GM18499 (cell line): Measurements from ENCODE around the gene POLA1.

Experiments used
- ATAC-seq: cut with Tn5 transposase; IDR thresholded peaks from one replicate; pipeline ENCODE4 v1.9.1; 2021; ENCODE audit warnings: moderate number of reproducible peaks; ENCODE audit not compliant: insufficient read depth, unreplicated experiment

The POLA1 gene

DNA sequence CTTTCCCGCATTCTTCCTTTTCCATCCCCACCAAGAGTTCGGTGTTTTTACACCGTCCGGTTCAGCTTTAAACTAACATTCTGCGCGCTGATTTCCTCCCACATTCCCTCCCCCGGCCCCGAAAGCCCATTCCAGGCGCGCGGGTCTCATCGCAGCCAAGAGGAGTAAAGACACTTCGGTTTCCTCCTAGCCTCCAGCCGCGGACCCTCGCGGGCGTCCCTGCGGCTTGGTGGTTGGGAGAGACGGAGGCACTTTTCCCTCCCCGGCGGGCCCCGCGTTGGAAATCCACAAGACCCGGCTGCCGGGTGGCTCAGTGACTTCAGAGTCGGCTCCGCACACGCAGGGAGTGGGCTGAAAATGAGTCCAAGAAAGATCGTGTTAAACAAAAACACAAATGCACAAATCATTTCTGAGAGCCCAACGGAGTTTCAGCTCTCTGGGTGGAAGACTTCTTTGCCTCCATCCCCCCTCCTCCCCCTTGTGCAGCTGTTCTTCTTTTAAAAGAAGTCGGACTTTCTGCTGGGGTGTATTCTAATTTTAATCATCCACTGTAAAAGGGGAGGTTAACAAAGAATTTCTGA, 324.0 kb downstream of the POLA1 start:
- no peak for ATAC-seq

- no peak for ATAC-seq
Measured at GRCh38 chrX:25018682-25019081, 325.0 kb downstream of the POLA1 start.

GRCh38 chrX:25019707-25020390, 326.1 kb downstream of the POLA1 start:
- no peak for ATAC-seq

GRCh38 chrX:25020391-25020904, 326.7 kb downstream of the POLA1 start:
- ATAC-seq: no peak

DNA sequence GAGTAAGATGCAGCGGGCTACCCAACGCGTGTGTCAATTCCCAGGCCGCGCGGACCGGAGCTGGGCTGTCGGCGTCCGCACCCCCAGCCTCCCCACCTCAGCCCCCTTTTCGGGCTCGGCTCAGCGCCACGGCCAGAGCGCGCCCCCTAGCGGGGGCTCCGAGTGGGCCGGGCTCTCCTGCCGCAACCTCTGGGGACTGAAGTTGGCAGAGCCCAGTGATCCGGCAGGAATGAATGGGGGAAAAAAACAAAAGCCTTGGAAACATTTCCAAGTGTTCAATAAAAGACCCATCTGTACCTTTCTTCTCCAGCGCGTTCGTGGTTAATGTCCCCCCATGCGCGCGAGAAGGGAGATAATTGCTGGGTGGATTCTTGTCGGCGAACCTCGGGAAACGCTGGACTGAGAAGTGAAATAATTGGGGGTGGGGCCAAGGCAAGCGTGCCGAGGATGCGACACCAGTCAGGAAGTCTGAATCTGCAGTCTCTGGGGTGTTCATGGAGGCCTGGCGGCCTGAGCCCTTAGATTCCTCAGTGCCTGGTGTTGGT, 327.3 kb downstream of the POLA1 start:
- ATAC-seq: no peak

- ATAC-seq: no peak
Measured at GRCh38 chrX:25022499-25023325, 329.0 kb downstream of the POLA1 start.

- ATAC-seq: no peak
Measured at GRCh38 chrX:25023908-25024307, 330.2 kb downstream of the POLA1 start.

GRCh38 chrX:25025615-25026014, 331.9 kb downstream of the POLA1 start:
- no peak for ATAC-seq

DNA sequence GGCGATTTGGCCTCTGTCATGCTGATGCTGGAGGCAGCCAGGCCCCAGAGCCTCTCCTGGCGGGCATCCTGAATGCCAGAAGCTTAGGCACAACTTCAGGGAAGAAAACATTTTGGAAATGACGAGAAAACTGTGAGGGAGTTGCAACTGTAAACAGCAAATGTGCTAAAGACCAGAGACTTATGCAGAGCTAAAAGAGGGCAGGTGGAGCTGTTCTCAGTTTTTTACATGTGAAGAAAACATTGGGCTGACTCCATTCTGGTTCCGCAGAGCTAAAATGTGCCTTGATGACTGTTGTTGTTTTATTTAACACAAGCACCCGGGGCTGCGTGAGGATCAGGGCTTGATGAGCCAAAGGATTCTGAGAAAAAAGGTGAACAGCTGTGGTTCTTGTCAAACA, 332.9 kb downstream of the POLA1 start:
- ATAC-seq: no peak

DNA sequence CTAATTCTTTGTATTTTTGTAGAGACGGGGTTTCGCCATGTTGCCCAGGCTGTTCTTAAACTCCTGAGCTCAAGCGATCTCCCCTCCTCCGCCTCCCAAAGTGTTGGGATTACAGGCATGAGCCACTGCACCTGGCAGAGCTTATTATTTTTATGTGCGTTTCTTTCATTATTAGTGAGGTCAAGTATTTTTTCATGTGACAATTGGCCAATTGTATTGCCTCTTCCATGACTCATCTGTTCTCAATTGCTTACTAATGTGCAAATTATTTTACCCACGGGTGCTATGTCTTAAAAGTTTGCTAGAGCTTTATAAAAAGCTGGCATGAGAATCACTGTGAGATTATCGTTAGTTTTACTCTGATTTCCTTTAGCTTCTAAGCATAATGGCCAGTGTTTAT, 335.0 kb downstream of the POLA1 start:
- ATAC-seq: no peak

- no peak for ATAC-seq
Measured at GRCh38 chrX:25029288-25029825, 335.6 kb downstream of the POLA1 start.

- ATAC-seq: no peak
Measured at GRCh38 chrX:25034889-25035288, 341.2 kb downstream of the POLA1 start.

GRCh38 chrX:25039036-25039435, 345.3 kb downstream of the POLA1 start:
- no peak for ATAC-seq

DNA sequence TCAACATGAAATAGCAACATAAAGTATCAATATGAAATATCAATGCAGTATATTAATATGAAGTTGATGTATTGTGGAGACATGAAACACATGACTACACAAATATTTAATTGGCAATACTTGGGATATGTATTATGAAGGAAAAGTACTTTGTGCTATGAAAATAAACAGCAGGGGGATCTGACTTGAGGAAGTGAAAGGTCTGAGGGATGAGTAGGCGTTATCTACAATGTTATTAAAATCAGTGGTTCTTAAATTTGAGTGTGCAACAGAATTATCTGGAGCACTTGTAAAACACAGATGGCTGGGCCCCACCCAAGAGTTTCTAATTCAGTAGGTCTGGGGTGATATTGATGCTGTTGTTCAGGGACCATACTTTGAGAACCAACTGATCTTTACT, 349.5 kb downstream of the POLA1 start:
- ATAC-seq: no peak
